Measurements from ENCODE around the gene METTL9.
"Not testable (repeated sequence)": the region's sequence is repeated elsewhere in the genome, so short reads cannot be mapped to it uniquely, and the experiment has no call there.

Gene METTL9

GRCh38 chr16:21638573-21638975 is 39.2 kb downstream of the METTL9 start:
- DNase-seq: peak; percentile 39

- no peak for DNase-seq
These were observed 40.1 kb downstream of the METTL9 start for GRCh38 chr16:21639493-21639892.

GRCh38 chr16:21641916-21642315 is 42.5 kb downstream of the METTL9 start:
- DNase-seq: no peak

GRCh38 chr16:21642861-21643260 is 43.5 kb downstream of the METTL9 start:
- DNase-seq: no peak

- DNase-seq: no peak
These were observed 44.4 kb downstream of the METTL9 start for GRCh38 chr16:21643785-21644184.

- DNase-seq: no peak
These were observed 45.3 kb downstream of the METTL9 start for GRCh38 chr16:21644674-21645073.

GRCh38 chr16:21645261-21645721 is 45.9 kb downstream of the METTL9 start:
- DNase-seq: peak; percentile 66

- no peak for DNase-seq
These were observed 46.7 kb downstream of the METTL9 start for GRCh38 chr16:21646091-21646490.

- peak; percentile 80 for DNase-seq
These were observed 47.6 kb downstream of the METTL9 start for GRCh38 chr16:21646721-21647561.

GRCh38 chr16:21647562-21648164 is 48.3 kb downstream of the METTL9 start:
- no peak for DNase-seq

GRCh38 chr16:21649826-21650406 is 50.5 kb downstream of the METTL9 start:
- not testable (repeated sequence) for DNase-seq

- no peak for DNase-seq
These were observed 51.1 kb downstream of the METTL9 start for GRCh38 chr16:21650521-21650920.

- DNase-seq: no peak
These were observed 52.1 kb downstream of the METTL9 start for GRCh38 chr16:21651515-21651914.

- no peak for DNase-seq
These were observed 53.1 kb downstream of the METTL9 start, which contains the start of gene IGSF6 for GRCh38 chr16:21652453-21652852. IGSF6 (minus strand) TSS chr16:21652608; CDS start chr16:21652598, 10 bp downstream.

- no peak for DNase-seq
These were observed 54.2 kb downstream of the METTL9 start for GRCh38 chr16:21653571-21653970.

- no peak for DNase-seq
These were observed 55.1 kb downstream of the METTL9 start for GRCh38 chr16:21654466-21654865.

GRCh38 chr16:21654881-21655280 is 55.5 kb downstream of the METTL9 start:
- no peak for DNase-seq

GRCh38 chr16:21656795-21657768 is 57.7 kb downstream of the METTL9 start:
- peak; percentile 75 for DNase-seq

GRCh38 chr16:21659124-21659523 is 59.7 kb downstream of the METTL9 start:
- DNase-seq: no peak

GRCh38 chr16:21663889-21664647 is 64.7 kb downstream of the METTL9 start, which contains the start of gene OTOA:
OTOA (plus strand) TSS chr16:21663968; CDS start chr16:21678515, 14,547 bp downstream.
- peak; percentile 22 for DNase-seq

GRCh38 chr16:21664801-21665492 is 65.6 kb downstream of the METTL9 start:
- no peak for DNase-seq

Data from CD4-positive, alpha-beta T cell treated with Interleukin-10 for 1 hour (primary cell).